HepG2 (cell line): ENCODE measurements around the gene LCN12. TPM values are rescaled to one million over a fixed set of nuclear protein-coding genes. Genes with fewer than 3 reads are reported as not detected.

Experiments used
- AGO2 ChIP-seq: fragments of 200-400 bp; formaldehyde crosslinking; optimal IDR thresholded peaks from 2 replicates; pipeline ENCODE3; 2017; ENCODE audit warnings: mild to moderate bottlenecking, low read depth, low read length, moderate library complexity
- CHD4 ChIP-seq: fragments of 200-600 bp; sonication (generic); IDR thresholded peaks from 2 replicates; pipeline ENCODE4 v1.7.0; 2017; ENCODE audit warnings: mild to moderate bottlenecking, low read length, borderline replicate concordance
- ISL2 ChIP-seq: sonication (generic); formaldehyde crosslinking; IDR thresholded peaks from 2 replicates; pipeline ENCODE4 v1.5.0; 2020; ENCODE audit warnings: missing genetic modification reagents
- MAZ ChIP-seq, 2 experiments: sonication (generic) in 1 of 2; formaldehyde crosslinking in 1 of 2; IDR thresholded peaks; 2 replicates each; pipeline versions ENCODE4 v1.5.0 to v1.6.1; 2012 to 2020; ENCODE audit warnings: low read depth in 2 of 2, mild to moderate bottlenecking in 2 of 2, borderline replicate concordance in 1 of 2, improper control_type of control experiment in 1 of 2, low read length in 1 of 2, missing genetic modification reagents in 1 of 2, moderate library complexity in 1 of 2
- MBD4 ChIP-seq: IDR thresholded peaks from 2 replicates; pipeline ENCODE4 v1.6.1; 2012; ENCODE audit warnings: low read length, inconsistent platforms, borderline replicate concordance
- SMAD1 ChIP-seq: sonication (generic); formaldehyde crosslinking; IDR thresholded peaks from 2 replicates; pipeline ENCODE4 v1.4.0; 2020; ENCODE audit warnings: missing genetic modification reagents, low read depth, mild to moderate bottlenecking, borderline replicate concordance
- TRIM22 ChIP-seq: fragments of 450-650 bp; IDR thresholded peaks from 2 replicates; pipeline ENCODE4 v1.6.1; 2017
- ZNF234 ChIP-seq: sonication (generic); formaldehyde crosslinking; conservative IDR thresholded peaks from 2 replicates; pipeline ENCODE4 v1.5.1; 2020; ENCODE audit warnings: mild to moderate bottlenecking, missing genetic modification reagents
- ZNF318 ChIP-seq: sonication (generic); formaldehyde crosslinking; IDR thresholded peaks from 2 replicates; pipeline ENCODE4 v1.4.0; 2020; ENCODE audit warnings: mild to moderate bottlenecking, missing genetic modification reagents
- ZNF460 ChIP-seq: sonication (generic); formaldehyde crosslinking; IDR thresholded peaks from 2 replicates; pipeline ENCODE4 v1.5.1; 2020; ENCODE audit warnings: missing genetic modification reagents, mild to moderate bottlenecking, borderline replicate concordance
- ZNF513 ChIP-seq: sonication (generic); formaldehyde crosslinking; conservative IDR thresholded peaks from 2 replicates; pipeline ENCODE4 v1.5.0; 2020; ENCODE audit warnings: missing genetic modification reagents
- ZNF562 ChIP-seq: sonication (generic); formaldehyde crosslinking; IDR thresholded peaks from 2 replicates; pipeline ENCODE4 v1.8.0; 2022; ENCODE audit warnings: missing genetic modification reagents, borderline replicate concordance
- ZNF563 ChIP-seq: sonication (generic); formaldehyde crosslinking; IDR thresholded peaks from 2 replicates; pipeline ENCODE4 v1.8.0; 2022; ENCODE audit warnings: mild to moderate bottlenecking, moderate library complexity, missing genetic modification reagents
- ZNF564 ChIP-seq: sonication (generic); formaldehyde crosslinking; IDR thresholded peaks from 2 replicates; pipeline ENCODE4 v1.8.1; 2023; ENCODE audit warnings: mild to moderate bottlenecking, missing genetic modification reagents
- ZNF567 ChIP-seq: sonication (generic); formaldehyde crosslinking; IDR thresholded peaks from 2 replicates; pipeline ENCODE4 v1.8.1; 2023; ENCODE audit warnings: mild to moderate bottlenecking, missing genetic modification reagents, borderline replicate concordance
- ZNF674 ChIP-seq: sonication (generic); formaldehyde crosslinking; IDR thresholded peaks from 2 replicates; pipeline ENCODE4 v1.5.0; 2020; ENCODE audit warnings: low read depth, mild to moderate bottlenecking, missing genetic modification reagents
- polyA plus RNA-seq, 8 experiments: library from polyadenylated mRNA; depleted of rRNA in 3 of 8; stranded (reverse) in 7 of 8; unstranded in 1 of 8; fragments of >200 nt; fragmentation: Illumina TruSeq in 4 of 8; extraction: Trizol in 4 of 8; gene quantifications; 2 replicates each; pipeline versions ENCODE4 v1.2.1 to v1.2.3, GENCODE V29; 2011 to 2016; ENCODE audit warnings: low read depth in 4 of 8, missing spikeins in 1 of 8, mixed read lengths in 1 of 8; ENCODE audit not compliant: insufficient read depth in 1 of 8
- total RNA-seq, 5 experiments: library from RNA; depleted of rRNA; stranded (reverse); fragments of >200 nt; fragmentation: Illumina TruSeq; extraction: Trizol; gene quantifications; 2 replicates each; pipeline ENCODE4 v1.2.3, GENCODE V29; 2016; ENCODE audit warnings: low read depth in 1 of 5
- TF ChIP-seq, protein P1 (sequence below): IDR thresholded peaks from 2 replicates; pipeline ENCODE4 v1.6.1; 2016; ENCODE audit warnings: low read depth, borderline replicate concordance

The LCN12 gene
- total and polyA plus RNA-seq, 2 of the 13 experiments (the other 11 are each of a cell fraction or from before 2014, with no cell fraction given): 3.4 to 6.9 TPM

- no peak for TF ChIP-seq ZNF234 (CRISPR knock-in tag)
- TF ChIP-seq MAZ (IDR thresholded peaks at IDR 0.05; ENCODE audit: borderline replicate concordance, low read depth, low read length): peak; percentile 99
- TF ChIP-seq MAZ (CRISPR knock-in tag; IDR thresholded peaks at IDR 0.05; ENCODE audit: low read depth): peak; percentile 99
- no peak; the same call in 1 of the 2 replicates for TF ChIP-seq ZNF460 (CRISPR knock-in tag)
- TF ChIP-seq CHD4: peak; percentile 95
- TF ChIP-seq ISL2 (CRISPR knock-in tag): peak; percentile 29; the same call in 1 of the 2 replicates
- TF ChIP-seq TRIM22: no peak
- TF ChIP-seq ZNF564 (CRISPR knock-in tag): no peak; the same call in 1 of the 2 replicates
- TF ChIP-seq ZNF513: no peak
- TF ChIP-seq AGO2: no peak
- 0 out of 2 replicates have a peak, but pooled peaks have one; percentile 19 for TF ChIP-seq ZNF563
- no peak for TF ChIP-seq ZNF674 (CRISPR knock-in tag)
- no peak for TF ChIP-seq ZNF562
- TF ChIP-seq MBD4: no peak
- no peak for TF ChIP-seq ZNF318 (CRISPR knock-in tag)
- no peak; the same call in 1 of the 2 replicates for TF ChIP-seq ZNF567 (CRISPR knock-in tag)
- no peak for TF ChIP-seq SMAD1 (CRISPR knock-in tag)
- TF ChIP-seq, protein P1, sequence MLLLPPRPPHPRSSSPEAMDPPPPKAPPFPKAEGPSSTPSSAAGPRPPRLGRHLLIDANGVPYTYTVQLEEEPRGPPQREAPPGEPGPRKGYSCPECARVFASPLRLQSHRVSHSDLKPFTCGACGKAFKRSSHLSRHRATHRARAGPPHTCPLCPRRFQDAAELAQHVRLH (CRISPR knock-in tag): peak; percentile 96
Measured at GRCh38 chr9:136944519-136945332, 7.3 kb upstream of the LCN12 start, which contains the start of the genes C8G and FBXW5 (continued).
